SK-N-SH (cell line): Measurements from ENCODE around the gene GALNT4. TPM values are rescaled to one million over a fixed set of nuclear protein-coding genes. Genes with fewer than 3 reads are reported as not detected.

Source experiments
- CTCF ChIA-PET: fragments of 300-600, 350-600 bp; formaldehyde crosslinking; extraction: SDS; loops from one replicate; lab custom pipeline; 2021; lab: Yijun Ruan, JAX
- POLR2A ChIA-PET: fragments of 350-600 bp; sonication (Branson Sonifier 250); formaldehyde crosslinking; extraction: SDS; loops from one replicate; lab custom pipeline; 2020; ENCODE audit warnings: antibody characterized with exemption, inconsistent platforms; lab: Yijun Ruan, JAX
- DNase-seq: peaks from one replicate; pipeline ENCODE4 v3.0.0; 2012
- H2AFZ ChIP-seq: fragments of 200-600 bp; sonication (generic); 2 replicates; pipeline ENCODE4 v1.8.1; 2016; ENCODE audit warnings: antibody characterized with exemption, mild to moderate bottlenecking, low read depth
- H3F3A ChIP-seq: fragments of 200-600 bp; sonication (generic); replicated peaks from 2 replicates; pipeline ENCODE3; 2016; ENCODE audit warnings: antibody characterized with exemption, mild to moderate bottlenecking; ENCODE audit not compliant: insufficient read depth
- H3K27ac ChIP-seq, 2 experiments: fragments of 200-500 bp in 1 of 2; fragments of 200-600 bp in 1 of 2; sonication (Bioruptor generic) in 1 of 2; sonication (generic), shearing (Covaris generic) in 1 of 2; 2 replicates each; pipeline versions ENCODE4 v1.5.1 to v1.6.1; 2014 to 2016; ENCODE audit warnings: low read depth in 2 of 2, inconsistent platforms in 1 of 2, low read length in 1 of 2, mild to moderate bottlenecking in 1 of 2, mixed read lengths in 1 of 2
- H3K27me3 ChIP-seq: fragments of 200-600 bp; sonication (generic), shearing (Covaris generic); 2 replicates; pipeline ENCODE4 v1.6.1; 2016; ENCODE audit warnings: mixed run types; ENCODE audit not compliant: insufficient read depth
- H3K36me3 ChIP-seq, 2 experiments: fragments of 200-500 bp in 1 of 2; fragments of 200-600 bp in 1 of 2; sonication (Bioruptor generic) in 1 of 2; sonication (generic) in 1 of 2; replicated peaks in 1 of 2; 2 replicates each; pipeline versions ENCODE3 to v1.5.1; 2014 to 2016; ENCODE audit warnings: low read length in 1 of 2, mild to moderate bottlenecking in 1 of 2; ENCODE audit not compliant: insufficient read depth in 2 of 2, control insufficient read depth in 1 of 2
- H3K4me1 ChIP-seq, 2 experiments: fragments of 200-500 bp in 1 of 2; fragments of 200-600 bp in 1 of 2; sonication (Bioruptor generic) in 1 of 2; sonication (generic), shearing (Covaris generic) in 1 of 2; 2 replicates each; pipeline versions ENCODE4 v1.5.1 to v1.6.1; 2014 to 2016; ENCODE audit warnings: low read depth in 1 of 2, low read length in 1 of 2, mixed run types in 1 of 2; ENCODE audit not compliant: insufficient read depth in 2 of 2, control insufficient read depth in 1 of 2
- H3K4me2 ChIP-seq: fragments of 200-600 bp; sonication (generic), shearing (Covaris generic); 2 replicates; pipeline ENCODE4 v1.6.1; 2017; ENCODE audit warnings: mixed run types
- H3K4me3 ChIP-seq, 2 experiments: fragments of 200-500 bp in 1 of 2; fragments of 200-600 bp in 1 of 2; sonication (Bioruptor generic) in 1 of 2; sonication (generic), shearing (Covaris generic) in 1 of 2; 2 replicates each; pipeline versions ENCODE4 v1.5.1 to v1.8.1; 2014 to 2016; ENCODE audit warnings: low read depth in 2 of 2, inconsistent platforms in 1 of 2, low read length in 1 of 2, mild to moderate bottlenecking in 1 of 2, mixed read lengths in 1 of 2, moderate library complexity in 1 of 2
- H3K79me2 ChIP-seq: fragments of 200-600 bp; sonication (generic); 2 replicates; pipeline ENCODE4 v1.8.1; 2017; ENCODE audit warnings: mild to moderate bottlenecking; ENCODE audit not compliant: insufficient read depth
- H3K9ac ChIP-seq: fragments of 200-600 bp; sonication (generic); 2 replicates; pipeline ENCODE4 v1.6.1; 2017; ENCODE audit warnings: mixed run types
- H3K9me2 ChIP-seq: fragments of 200-600 bp; sonication (generic); 2 replicates; pipeline ENCODE4 v1.6.1; 2017; ENCODE audit warnings: mixed run types
- H3K9me3 ChIP-seq: fragments of 200-600 bp; sonication (generic); 2 replicates; pipeline ENCODE4 v1.6.1; 2017; ENCODE audit warnings: mixed run types, mild to moderate bottlenecking, moderate library complexity
- H4K20me1 ChIP-seq: fragments of 200-600 bp; sonication (generic); 2 replicates; pipeline ENCODE4 v1.6.1; 2017; ENCODE audit warnings: mild to moderate bottlenecking, mixed run types; ENCODE audit not compliant: insufficient read depth
- FOXJ3 ChIP-seq: sonication (generic); formaldehyde crosslinking; IDR thresholded peaks from 2 replicates; pipeline ENCODE4 v1.5.1; 2020; ENCODE audit warnings: mild to moderate bottlenecking, missing genetic modification reagents
- GABPA ChIP-seq: IDR thresholded peaks from 2 replicates; pipeline ENCODE4 v1.4.0; 2012; ENCODE audit warnings: low read depth, mild to moderate bottlenecking
- GATA2 ChIP-seq: sonication (generic); formaldehyde crosslinking; IDR thresholded peaks from 2 replicates; pipeline ENCODE4 v1.5.0; 2020; ENCODE audit warnings: mild to moderate bottlenecking, missing genetic modification reagents
- MXI1 ChIP-seq: IDR thresholded peaks from 2 replicates; pipeline ENCODE4 v1.6.1; 2012; ENCODE audit warnings: mild to moderate bottlenecking, low read depth, low read length, improper control_type of control experiment
- RFX5 ChIP-seq: IDR thresholded peaks from 2 replicates; pipeline ENCODE4 v1.6.1; 2012; ENCODE audit warnings: mild to moderate bottlenecking, improper control_type of control experiment, low read length
- RXRA ChIP-seq: IDR thresholded peaks from 2 replicates; pipeline ENCODE4 v1.4.0; 2012; ENCODE audit warnings: low read depth, mild to moderate bottlenecking, borderline replicate concordance
- SMC3 ChIP-seq: IDR thresholded peaks from 2 replicates; pipeline ENCODE4 v1.6.1; 2012; ENCODE audit warnings: low read depth, low read length, improper control_type of control experiment
- TEAD4 ChIP-seq: IDR thresholded peaks from 2 replicates; pipeline ENCODE4 v1.4.0; 2012; ENCODE audit warnings: mild to moderate bottlenecking, borderline replicate concordance; ENCODE audit not compliant: insufficient read depth
- YY1 ChIP-seq: IDR thresholded peaks from 2 replicates; pipeline ENCODE4 v1.4.0; 2012; ENCODE audit warnings: low read depth, mild to moderate bottlenecking
- WGBS: methylation state at CpG from one replicate; pipeline ENCODE4 v1.1.6; 2017; ENCODE audit warnings: low lambda C conversion rate; 5-methylcytosine and 5-hydroxymethylcytosine counted together
- polyA plus RNA-seq, 3 experiments: library from polyadenylated mRNA; depleted of rRNA; stranded (reverse); fragments of >200 nt; gene quantifications; 2 replicates each; pipeline ENCODE4 v1.2.3, GENCODE V29; 2012
- TF ChIP-seq, protein P1 (sequence below): fragments of 150-350 bp; IDR thresholded peaks from 2 replicates; pipeline ENCODE4 v1.6.1; 2016; ENCODE audit warnings: mild to moderate bottlenecking, low read depth, low read length
- TF ChIP-seq, protein P2 (sequence below): IDR thresholded peaks from 2 replicates; pipeline ENCODE4 v1.4.0; 2012; ENCODE audit warnings: low read depth, borderline replicate concordance
- TF ChIP-seq, protein P3 (sequence below): IDR thresholded peaks from 2 replicates; pipeline ENCODE4 v1.4.0; 2012; ENCODE audit warnings: low read depth

Gene GALNT4
- polyA plus RNA-seq, 1 of the 3 experiments (the other 2 are of a cell fraction): 1.1 TPM

DNA sequence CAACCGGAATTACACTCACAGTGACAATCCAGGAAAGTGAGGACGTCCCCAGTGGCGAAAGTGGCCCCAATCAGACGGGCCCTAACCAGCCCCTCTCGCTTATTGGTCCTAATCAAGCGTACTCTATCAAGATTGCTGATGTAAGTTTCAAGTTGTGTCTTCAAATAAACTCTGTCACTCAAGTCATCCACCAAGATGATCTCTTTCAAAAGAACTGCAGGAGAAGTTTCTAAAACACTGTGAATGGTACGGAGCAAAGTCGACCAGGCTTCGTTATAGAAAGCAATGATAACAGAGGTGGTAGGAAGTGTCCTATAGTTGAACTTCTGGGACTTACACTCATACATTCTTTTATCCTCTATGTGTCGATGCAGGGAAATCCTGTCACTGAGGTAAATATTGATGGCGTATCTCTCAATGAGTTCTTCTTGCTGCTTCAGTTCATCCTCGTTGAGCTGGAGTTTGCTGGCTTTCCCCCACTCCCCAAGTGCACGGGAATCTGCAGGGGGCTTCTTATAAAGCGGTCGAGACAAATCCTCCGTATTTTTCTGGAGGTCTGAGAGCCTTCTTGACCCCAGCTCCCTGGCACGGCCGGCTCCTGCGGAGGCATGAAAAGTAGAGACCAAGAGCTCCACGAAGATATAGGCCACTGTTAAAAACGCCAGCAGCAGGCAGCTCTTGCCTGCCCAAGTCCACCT is 604 bp downstream of the GALNT4 start (continued):
- no peak for TF ChIP-seq RXRA
- TF ChIP-seq, protein P1, sequence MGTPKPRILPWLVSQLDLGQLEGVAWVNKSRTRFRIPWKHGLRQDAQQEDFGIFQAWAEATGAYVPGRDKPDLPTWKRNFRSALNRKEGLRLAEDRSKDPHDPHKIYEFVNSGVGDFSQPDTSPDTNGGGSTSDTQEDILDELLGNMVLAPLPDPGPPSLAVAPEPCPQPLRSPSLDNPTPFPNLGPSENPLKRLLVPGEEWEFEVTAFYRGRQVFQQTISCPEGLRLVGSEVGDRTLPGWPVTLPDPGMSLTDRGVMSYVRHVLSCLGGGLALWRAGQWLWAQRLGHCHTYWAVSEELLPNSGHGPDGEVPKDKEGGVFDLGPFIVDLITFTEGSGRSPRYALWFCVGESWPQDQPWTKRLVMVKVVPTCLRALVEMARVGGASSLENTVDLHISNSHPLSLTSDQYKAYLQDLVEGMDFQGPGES: no peak
- TF ChIP-seq, protein P2, sequence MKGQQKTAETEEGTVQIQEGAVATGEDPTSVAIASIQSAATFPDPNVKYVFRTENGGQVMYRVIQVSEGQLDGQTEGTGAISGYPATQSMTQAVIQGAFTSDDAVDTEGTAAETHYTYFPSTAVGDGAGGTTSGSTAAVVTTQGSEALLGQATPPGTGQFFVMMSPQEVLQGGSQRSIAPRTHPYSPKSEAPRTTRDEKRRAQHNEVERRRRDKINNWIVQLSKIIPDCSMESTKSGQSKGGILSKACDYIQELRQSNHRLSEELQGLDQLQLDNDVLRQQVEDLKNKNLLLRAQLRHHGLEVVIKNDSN: no peak
- TF ChIP-seq FOXJ3 (CRISPR knock-in tag): no peak

DNA sequence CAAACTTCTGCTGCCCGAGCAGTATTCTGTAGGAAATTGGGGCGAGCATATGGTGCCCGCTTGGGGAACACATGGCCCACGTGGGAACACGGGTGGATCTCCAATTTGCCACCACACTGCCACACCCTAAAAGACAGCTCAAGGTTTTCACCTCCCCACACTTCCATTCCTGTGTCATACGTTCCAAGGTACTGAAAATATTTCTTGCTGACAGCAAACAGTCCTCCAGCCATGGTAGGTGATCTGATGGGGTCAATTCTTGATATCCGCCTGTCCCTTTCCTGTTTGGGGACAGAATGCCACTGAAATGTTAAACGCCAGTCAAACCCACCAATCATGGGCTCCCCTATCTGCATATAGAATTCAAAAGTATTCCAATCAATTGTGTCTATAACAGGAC is 1.2 kb downstream of the GALNT4 start:
- no peak overlapping the region for H3K4me3 ChIP-seq
- no peaks in the 10 kb centered on the region for H3K9me3 ChIP-seq
- no peak overlapping the region for H3K9ac ChIP-seq
- peak overlapping the region; percentile 96 for H3K4me2 ChIP-seq
- H3K27ac ChIP-seq: no peak overlapping the region
- no peak overlapping the region for H2AFZ ChIP-seq
- H3K9me2 ChIP-seq: no peaks in the 10 kb centered on the region
- POLR2A ChIA-PET: no interaction called here
- H3K4me1 ChIP-seq: peaks cover 12 to 26% of the 10 kb centered on the region in 2 experiments
- TF ChIP-seq, protein P2: no peak
- TF ChIP-seq GABPA: no peak
- TF ChIP-seq MXI1: no peak
- TF ChIP-seq FOXJ3 (CRISPR knock-in tag): no peak
- TF ChIP-seq TEAD4: no peak
- TF ChIP-seq GATA2 (CRISPR knock-in tag): no peak
- TF ChIP-seq YY1: no peak
- no peak for TF ChIP-seq SMC3
- TF ChIP-seq RFX5: no peak
- TF ChIP-seq, protein P3, sequence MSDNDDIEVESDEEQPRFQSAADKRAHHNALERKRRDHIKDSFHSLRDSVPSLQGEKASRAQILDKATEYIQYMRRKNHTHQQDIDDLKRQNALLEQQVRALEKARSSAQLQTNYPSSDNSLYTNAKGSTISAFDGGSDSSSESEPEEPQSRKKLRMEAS: no peak
- TF ChIP-seq, all 33 proteins: peak for 0
- peaks cover 59% of the 10 kb centered on the region for H3K79me2 ChIP-seq
- no peak for DNase-seq
- CTCF ChIA-PET: interaction anchor here (0.7 to 11.5 kb wide), 5 partner anchors 10 to 504 kb away, joined by 3 to 172 read pairs (median 11); no protein-coding TSS in a partner anchor
- H3K36me3 ChIP-seq: peaks cover 12 to 15% of the 10 kb centered on the region in 2 experiments
- no peaks in the 10 kb centered on the region for H3K27me3 ChIP-seq
- 81% methylated on average over 8 of the region's 8 CpGs for WGBS
- H3F3A ChIP-seq: peaks cover 9% of the 10 kb centered on the region
- no peaks in the 10 kb centered on the region for H4K20me1 ChIP-seq
